GM12875 (cell line): ENCODE results near the gene SLC26A3.

ENCODE experiments used
- H3K4me3 ChIP-seq: one replicate; pipeline ENCODE4 v1.5.1; 2011; ENCODE audit warnings: low read depth, low read length, control low read depth
- TF ChIP-seq, protein P1 (sequence below): IDR thresholded peaks from 2 replicates; pipeline ENCODE4 v1.5.1; 2011; ENCODE audit warnings: low read depth, mild to moderate bottlenecking, control low read depth, inconsistent platforms, low read length, moderate library complexity, borderline replicate concordance; ENCODE audit not compliant: insufficient read depth

SLC26A3 gene

DNA sequence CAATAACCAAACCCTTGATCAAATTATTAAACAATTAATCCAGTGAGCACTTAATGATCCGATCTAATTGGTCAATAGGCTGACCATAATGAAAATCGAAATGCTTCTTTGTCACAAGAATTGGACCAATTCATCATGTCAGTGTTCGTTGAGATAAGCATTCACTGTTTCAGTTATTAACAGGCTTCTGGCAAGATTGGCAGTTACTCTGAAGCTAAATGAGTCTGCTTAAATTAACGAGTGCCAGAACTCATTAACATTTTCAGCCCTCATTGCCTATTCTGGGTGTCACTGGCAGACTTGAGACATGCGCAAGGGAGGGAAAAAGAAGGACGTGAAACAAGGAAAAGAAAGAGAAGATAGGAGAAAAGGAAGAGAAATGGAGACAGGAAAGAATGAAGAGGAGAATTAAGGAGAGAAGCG is 30.7 kb upstream of the SLC26A3 start:
- TF ChIP-seq, protein P1, sequence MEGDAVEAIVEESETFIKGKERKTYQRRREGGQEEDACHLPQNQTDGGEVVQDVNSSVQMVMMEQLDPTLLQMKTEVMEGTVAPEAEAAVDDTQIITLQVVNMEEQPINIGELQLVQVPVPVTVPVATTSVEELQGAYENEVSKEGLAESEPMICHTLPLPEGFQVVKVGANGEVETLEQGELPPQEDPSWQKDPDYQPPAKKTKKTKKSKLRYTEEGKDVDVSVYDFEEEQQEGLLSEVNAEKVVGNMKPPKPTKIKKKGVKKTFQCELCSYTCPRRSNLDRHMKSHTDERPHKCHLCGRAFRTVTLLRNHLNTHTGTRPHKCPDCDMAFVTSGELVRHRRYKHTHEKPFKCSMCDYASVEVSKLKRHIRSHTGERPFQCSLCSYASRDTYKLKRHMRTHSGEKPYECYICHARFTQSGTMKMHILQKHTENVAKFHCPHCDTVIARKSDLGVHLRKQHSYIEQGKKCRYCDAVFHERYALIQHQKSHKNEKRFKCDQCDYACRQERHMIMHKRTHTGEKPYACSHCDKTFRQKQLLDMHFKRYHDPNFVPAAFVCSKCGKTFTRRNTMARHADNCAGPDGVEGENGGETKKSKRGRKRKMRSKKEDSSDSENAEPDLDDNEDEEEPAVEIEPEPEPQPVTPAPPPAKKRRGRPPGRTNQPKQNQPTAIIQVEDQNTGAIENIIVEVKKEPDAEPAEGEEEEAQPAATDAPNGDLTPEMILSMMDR, result no peak
- H3K4me3 ChIP-seq, result no peak overlapping the region

DNA sequence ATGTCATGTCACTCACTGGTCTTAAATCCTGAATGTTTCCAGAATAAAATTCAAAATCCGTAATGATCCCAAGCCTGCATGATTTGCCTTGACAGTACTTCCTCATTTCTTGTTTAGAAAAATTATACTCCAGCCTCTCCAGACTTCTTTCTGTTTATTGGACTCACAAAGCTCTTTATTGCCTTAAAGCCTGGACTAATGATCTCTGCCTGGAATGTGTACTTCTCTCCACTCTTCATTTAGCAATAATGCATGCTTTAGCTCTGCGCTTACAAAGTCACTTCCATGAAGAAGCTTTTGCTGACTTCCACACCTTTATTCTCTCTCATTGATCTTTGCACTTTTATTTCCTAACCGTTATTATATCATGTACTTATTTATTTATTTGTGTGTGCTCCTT is 27.4 kb upstream of the SLC26A3 start:
- TF ChIP-seq, protein P1, result no peak
- no peak overlapping the region for H3K4me3 ChIP-seq

DNA sequence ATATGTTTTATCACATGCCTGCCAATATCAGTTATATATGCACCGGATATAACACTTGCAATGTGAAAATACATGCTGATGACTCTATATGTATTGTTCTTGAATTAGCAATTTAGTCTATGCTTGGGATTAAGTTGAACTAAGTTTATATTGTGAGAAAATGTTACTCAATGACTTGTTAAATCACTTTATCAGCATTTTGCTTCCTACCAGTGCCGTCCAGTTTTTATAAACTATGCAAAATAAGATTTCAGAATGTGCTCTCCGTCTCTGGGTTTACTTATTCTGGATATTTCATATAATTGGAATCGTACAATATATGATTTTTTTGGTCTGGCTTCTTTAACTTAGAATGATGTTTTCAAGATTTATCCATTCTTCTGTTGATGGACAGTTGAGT is 25.5 kb upstream of the SLC26A3 start:
- TF ChIP-seq, protein P1, result no peak
- no peak overlapping the region for H3K4me3 ChIP-seq

DNA sequence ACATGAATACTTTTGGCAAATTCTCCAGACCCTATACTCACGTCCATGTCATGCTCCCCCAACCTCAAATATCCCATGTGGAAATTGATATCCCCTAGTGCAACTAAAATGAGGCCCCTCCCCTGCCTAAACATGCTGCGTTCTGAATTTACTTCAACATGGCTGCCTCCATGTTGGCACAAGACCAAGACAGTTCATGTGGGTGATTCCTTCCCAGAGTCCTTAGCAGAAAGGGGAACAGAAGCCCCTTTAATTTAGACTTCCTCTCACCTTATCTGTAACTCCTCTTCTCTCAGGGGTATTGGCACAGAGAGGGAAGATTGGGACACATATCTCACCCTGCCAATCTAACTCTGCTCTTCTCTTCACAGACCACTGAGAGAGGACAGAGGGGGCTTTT is 24.5 kb upstream of the SLC26A3 start:
- TF ChIP-seq, protein P1, result no peak
- no peak overlapping the region for H3K4me3 ChIP-seq

DNA sequence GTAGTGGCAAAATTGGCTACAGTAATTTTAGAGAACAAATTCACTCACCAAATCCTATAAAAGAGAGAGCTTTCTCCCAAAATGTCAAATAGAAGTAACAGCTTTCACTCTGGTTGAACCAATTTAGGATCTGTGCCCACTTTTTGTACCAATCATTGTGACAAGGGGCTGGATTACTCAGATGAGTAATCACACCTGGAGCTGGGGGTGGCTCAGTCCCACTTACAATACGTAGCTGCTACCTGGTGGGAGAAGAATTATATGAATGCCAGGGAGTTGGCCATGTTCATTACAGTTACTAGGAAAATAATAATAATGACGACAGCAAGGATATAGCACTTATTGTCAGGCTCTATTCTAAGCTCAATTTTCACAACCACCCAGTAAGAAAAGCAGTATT is 23.4 kb upstream of the SLC26A3 start:
- no peak overlapping the region for H3K4me3 ChIP-seq
- TF ChIP-seq, protein P1, result no peak

DNA sequence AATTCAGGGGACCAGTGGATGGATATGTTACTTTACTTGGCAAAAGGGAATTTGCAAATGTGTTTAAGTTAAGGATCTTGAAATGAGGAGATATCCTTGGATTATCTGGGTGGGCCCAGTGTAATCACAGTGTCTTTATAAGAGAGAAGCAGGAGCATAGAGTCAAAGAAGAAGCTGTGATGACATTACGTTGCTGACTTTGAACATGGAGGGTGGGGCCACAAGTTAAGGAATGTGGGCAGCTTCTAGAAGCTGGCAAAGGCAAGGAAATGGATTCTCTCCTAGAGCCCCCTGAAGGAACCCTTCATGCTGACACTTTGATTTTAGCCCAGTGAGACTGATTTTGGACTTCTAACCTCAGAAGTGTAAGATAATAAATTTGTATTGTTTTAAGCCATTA is 21.8 kb upstream of the SLC26A3 start:
- TF ChIP-seq, protein P1, result no peak
- H3K4me3 ChIP-seq, result no peak overlapping the region

DNA sequence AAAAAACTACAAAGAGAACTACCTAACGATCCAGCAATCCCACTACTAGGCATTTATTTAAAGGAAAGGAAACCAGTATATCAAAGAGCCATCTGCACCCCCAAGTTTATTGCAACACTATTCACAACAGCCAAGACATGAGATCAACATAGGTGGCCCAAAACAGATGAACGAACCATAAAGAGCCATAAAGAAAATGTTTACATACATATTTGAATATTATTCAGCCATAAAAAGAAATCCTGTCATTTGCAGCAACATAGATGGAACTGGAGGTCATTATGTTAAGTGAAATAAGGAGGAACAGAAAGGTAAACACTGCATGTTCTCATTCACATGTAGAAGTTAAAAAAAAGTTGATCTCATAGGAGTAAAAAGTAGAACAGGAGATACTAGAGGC is 15.6 kb upstream of the SLC26A3 start:
- TF ChIP-seq, protein P1, result no peak
- no peak overlapping the region for H3K4me3 ChIP-seq
